ENCODE measurements around the gene PEX7.
"Not testable (repeated sequence)": the region's sequence is repeated elsewhere in the genome, so short reads cannot be mapped to it uniquely, and the experiment has no call there.

The PEX7 gene

GRCh38 chr6:136790411-136791295 lies 31.7 kb upstream of the PEX7 start:
- no peak for DNase-seq (ENCODE audit: low spot score)

GRCh38 chr6:136791296-136792094 lies 30.9 kb upstream of the PEX7 start:
- DNase-seq (ENCODE audit: low spot score) = peak; percentile 55

- no peak for DNase-seq (ENCODE audit: low spot score)
Observed at GRCh38 chr6:136792095-136792409, 30.3 kb upstream of the PEX7 start.

- DNase-seq (ENCODE audit: low spot score) = peak; percentile 93
Observed at GRCh38 chr6:136792410-136793262, 29.8 kb upstream of the PEX7 start, which contains the start of gene MAP3K5. Gene MAP3K5 (minus strand): TSS chr6:136792477. CDS start chr6:136792157, 320 bp downstream.

GRCh38 chr6:136793363-136793762 lies 29.0 kb upstream of the PEX7 start:
- DNase-seq (ENCODE audit: low spot score) = no peak

- DNase-seq (ENCODE audit: low spot score) = no peak
Observed at GRCh38 chr6:136795386-136795785, 27.0 kb upstream of the PEX7 start.

GRCh38 chr6:136795996-136796395 lies 26.4 kb upstream of the PEX7 start:
- DNase-seq (ENCODE audit: low spot score) = no peak

GRCh38 chr6:136798044-136798443 lies 24.3 kb upstream of the PEX7 start:
- DNase-seq (ENCODE audit: low spot score) = no peak

GRCh38 chr6:136801581-136801980 lies 20.8 kb upstream of the PEX7 start:
- no peak for DNase-seq (ENCODE audit: low spot score)

GRCh38 chr6:136803608-136804007 lies 18.8 kb upstream of the PEX7 start:
- no peak for DNase-seq (ENCODE audit: low spot score)

GRCh38 chr6:136809091-136809860 lies 13.1 kb upstream of the PEX7 start:
- DNase-seq (ENCODE audit: low spot score) = no peak

- no peak for DNase-seq (ENCODE audit: low spot score)
Observed at GRCh38 chr6:136811272-136811671, 11.1 kb upstream of the PEX7 start.

GRCh38 chr6:136812174-136812573 lies 10.2 kb upstream of the PEX7 start:
- no peak for DNase-seq (ENCODE audit: low spot score)

- not testable (repeated sequence) for DNase-seq (ENCODE audit: low spot score)
Observed at GRCh38 chr6:136815608-136816007, 6.8 kb upstream of the PEX7 start.

GRCh38 chr6:136816656-136817055 lies 5.7 kb upstream of the PEX7 start:
- no peak for DNase-seq (ENCODE audit: low spot score)

- no peak for DNase-seq (ENCODE audit: low spot score)
Observed at GRCh38 chr6:136820561-136820960, 1.8 kb upstream of the PEX7 start.

- DNase-seq (ENCODE audit: low spot score) = no peak
Observed at GRCh38 chr6:136822046-136822375, 381 bp upstream of the PEX7 start.

- DNase-seq (ENCODE audit: low spot score) = no peak
Observed at GRCh38 chr6:136823128-136823660, 802 bp downstream of the PEX7 start.

GRCh38 chr6:136826216-136826615 lies 3.8 kb downstream of the PEX7 start:
- no peak for DNase-seq (ENCODE audit: low spot score)

GRCh38 chr6:136831873-136832562 lies 9.6 kb downstream of the PEX7 start:
- DNase-seq (ENCODE audit: low spot score) = no peak

All from activated CD4-positive, alpha-beta T cell treated with anti-CD3 and anti-CD28 coated beads, Interleukin-2, Interleukin-4, amounts not matched to agents 100 ng/mL and 50 ng/mL, durations not matched to agents 16 hours and 8 hours (primary cell).